ES-I3 (cell line): ENCODE results near the gene NUBPL.
"Not testable (repeated sequence)": the region's sequence is repeated elsewhere in the genome, so short reads cannot be mapped to it uniquely, and the experiment has no call there.

Experiments
- H3K36me3 ChIP-seq: 2 replicates; pipeline ENCODE4 v1.6.1; 2013; ENCODE audit warnings: mild to moderate bottlenecking, low read length, control low read depth, moderate library complexity; ENCODE audit not compliant: insufficient read depth
- H3K4me1 ChIP-seq: 2 replicates; pipeline ENCODE4 v1.6.1; 2013; ENCODE audit warnings: mild to moderate bottlenecking, control low read depth, low read length; ENCODE audit not compliant: insufficient read depth
- H3K9ac ChIP-seq: 2 replicates; pipeline ENCODE4 v1.6.1; 2013; ENCODE audit warnings: low read depth, mild to moderate bottlenecking, low read length, moderate library complexity
- H3K9me3 ChIP-seq: 2 replicates; pipeline ENCODE4 v1.6.1; 2013; ENCODE audit warnings: mild to moderate bottlenecking, low read length, moderate library complexity; ENCODE audit not compliant: control insufficient read depth, insufficient read depth

The NUBPL gene

DNA sequence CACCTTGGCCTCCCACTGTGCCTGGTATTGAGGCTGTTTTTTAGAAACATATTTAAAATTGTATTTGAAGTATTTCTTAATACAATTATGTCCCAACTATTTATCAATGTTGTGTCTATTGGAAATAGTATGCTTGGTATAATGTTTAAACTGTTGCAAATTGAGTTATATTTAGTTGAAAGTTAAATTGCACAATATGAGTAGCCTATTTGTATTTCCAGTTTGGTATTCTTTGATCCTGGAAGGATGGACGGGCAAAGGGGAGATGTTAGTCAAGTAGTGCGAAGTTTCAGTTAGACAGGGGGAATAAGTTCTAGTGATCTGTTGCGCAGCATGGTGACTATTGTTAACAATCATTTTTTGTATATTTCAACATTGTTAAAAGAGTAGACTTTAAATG lies 111.5 kb downstream of the NUBPL start:
- Histone ChIP-seq H3K9ac (no peak overlapping the region), H3K9me3 (no peaks in the 10 kb centered on the region), H3K36me3 (no peaks in the 10 kb centered on the region), H3K4me1 (no peaks in the 10 kb centered on the region)

DNA sequence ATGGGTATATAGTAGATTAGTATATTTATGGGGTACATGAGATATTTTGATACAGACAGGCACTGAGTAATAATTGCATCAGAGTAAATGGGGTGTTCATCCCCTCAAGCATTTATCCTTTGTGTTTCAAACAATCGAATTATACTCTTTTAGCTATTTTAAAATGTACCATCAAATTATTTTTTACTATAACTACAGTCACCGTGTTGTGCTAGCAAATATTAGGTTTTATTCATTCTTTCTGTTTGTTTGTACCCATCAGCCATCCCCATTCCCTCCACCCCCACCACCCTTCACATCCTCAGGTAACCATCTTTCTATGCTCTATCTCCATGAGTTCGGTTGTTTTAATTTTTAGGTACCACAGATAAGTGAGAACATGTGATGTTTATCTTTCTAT lies 115.8 kb downstream of the NUBPL start:
- no peaks in the 10 kb centered on the region for H3K36me3 ChIP-seq

DNA sequence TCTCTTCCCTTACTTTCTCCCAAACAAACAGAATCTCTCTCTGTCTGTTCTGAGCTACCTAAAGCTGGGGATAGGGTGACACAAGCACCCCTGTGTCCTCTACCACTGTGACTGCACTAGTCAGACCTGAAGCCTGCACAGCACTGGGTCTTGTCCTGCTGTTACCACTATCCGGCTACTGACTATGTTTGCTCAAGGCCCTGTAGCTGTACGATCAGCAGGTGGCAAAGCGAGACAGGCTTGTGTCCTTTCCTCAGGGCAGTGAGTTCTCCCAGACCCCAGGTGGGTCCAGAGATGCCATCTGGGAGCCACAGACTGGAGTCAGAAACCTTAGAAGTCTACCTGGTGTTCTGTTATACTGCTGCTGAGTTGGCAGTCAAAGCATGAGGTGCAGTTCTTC lies 116.4 kb downstream of the NUBPL start:
- H3K9me3 ChIP-seq = no peaks in the 10 kb centered on the region
- H3K36me3 ChIP-seq = no peaks in the 10 kb centered on the region
- H3K4me1 ChIP-seq = no peaks in the 10 kb centered on the region
- H3K9ac ChIP-seq = no peak overlapping the region

More for the DNA sequence above, 115.8 kb downstream of the NUBPL start:
- H3K4me1 ChIP-seq = no peaks in the 10 kb centered on the region
- no peaks in the 10 kb centered on the region for H3K9me3 ChIP-seq
- no peak overlapping the region for H3K9ac ChIP-seq

DNA sequence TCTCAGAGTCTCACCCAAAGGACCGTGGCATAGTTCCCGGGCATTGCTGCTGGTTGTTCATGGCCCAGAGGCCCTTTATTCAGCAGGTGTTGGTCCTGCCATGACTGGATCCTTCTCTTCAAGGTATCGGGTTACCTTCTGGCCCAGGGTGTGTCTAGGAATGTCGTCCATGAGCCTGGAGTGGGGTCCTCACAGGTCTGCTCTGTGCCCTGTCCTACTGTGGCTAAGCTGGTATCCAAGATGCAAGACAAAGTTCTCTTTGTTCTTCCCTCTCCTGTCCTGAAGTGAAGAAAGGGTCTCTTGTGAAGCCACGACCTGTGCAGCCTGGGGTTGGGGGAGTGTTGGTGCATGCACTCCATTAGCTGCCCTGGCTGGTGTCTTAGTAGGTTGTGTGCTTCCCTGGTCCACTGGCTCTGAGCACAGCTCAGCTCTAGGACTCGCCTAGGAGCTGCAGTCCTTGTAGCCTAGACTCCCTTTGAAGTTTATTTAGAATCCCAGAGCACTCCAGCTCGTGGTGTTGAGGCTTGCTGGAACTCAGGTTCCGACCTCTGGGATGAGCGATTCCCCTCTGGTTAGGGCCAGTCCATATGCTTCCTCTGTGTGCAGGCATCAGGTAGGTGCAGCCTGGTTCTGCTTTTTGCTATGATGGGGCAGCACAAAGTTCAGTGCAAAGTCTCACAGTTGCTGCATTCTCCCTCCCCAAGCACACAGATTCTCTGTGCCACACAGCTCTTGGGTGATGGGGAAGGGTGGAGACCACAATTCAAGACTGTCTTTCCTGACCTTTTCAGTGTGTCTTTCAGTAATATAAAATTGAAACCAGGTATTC lies 117.4 kb downstream of the NUBPL start:
- Histone ChIP-seq H3K9ac (no peak overlapping the region), H3K4me1 (no peaks in the 10 kb centered on the region), H3K36me3 (no peaks in the 10 kb centered on the region), H3K9me3 (no peaks in the 10 kb centered on the region)

DNA sequence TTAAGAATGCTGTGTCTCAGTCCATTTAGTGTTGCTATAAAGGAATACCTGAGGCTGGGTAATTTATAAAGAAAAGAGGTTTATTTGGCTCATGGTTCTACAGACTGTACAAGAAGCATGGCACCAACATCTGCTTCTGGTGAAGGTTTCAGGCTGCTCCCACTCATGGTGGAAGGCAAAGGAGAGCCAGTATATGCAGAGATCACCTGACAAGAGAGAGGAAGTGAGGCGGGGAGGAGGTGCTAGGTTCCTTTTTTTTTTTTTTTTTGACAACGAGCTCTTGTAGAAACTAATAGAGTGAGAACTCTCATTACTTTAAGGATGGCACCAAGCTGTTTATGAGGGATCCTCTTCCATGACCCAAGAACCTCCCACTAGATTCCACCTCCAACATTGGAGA lies 121.6 kb downstream of the NUBPL start:
- Histone ChIP-seq H3K9me3 (no peaks in the 10 kb centered on the region), H3K4me1 (no peaks in the 10 kb centered on the region), H3K9ac (no peak overlapping the region), H3K36me3 (no peaks in the 10 kb centered on the region)

DNA sequence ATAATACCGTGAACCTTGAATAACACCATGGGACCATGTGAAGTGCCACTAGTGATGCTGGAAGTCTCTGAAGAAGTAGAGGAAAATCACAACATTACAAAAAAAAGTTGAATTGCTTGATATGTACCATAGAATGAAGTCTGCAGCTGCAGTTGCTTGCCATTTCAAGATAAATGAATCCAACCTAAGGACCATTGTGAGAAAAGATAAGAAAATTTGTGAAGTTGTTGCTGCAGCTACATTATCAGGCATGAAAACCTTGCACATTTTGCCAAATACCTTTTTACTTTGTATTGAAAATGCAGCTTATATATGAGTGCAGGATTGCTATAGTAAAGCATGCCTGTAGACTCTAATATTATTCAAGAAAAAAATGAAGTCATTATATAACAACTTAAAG lies 126.5 kb downstream of the NUBPL start:
- no peak overlapping the region for H3K9ac ChIP-seq
- H3K4me1 ChIP-seq = no peaks in the 10 kb centered on the region
- no peaks in the 10 kb centered on the region for H3K9me3 ChIP-seq
- H3K36me3 ChIP-seq = no peaks in the 10 kb centered on the region

DNA sequence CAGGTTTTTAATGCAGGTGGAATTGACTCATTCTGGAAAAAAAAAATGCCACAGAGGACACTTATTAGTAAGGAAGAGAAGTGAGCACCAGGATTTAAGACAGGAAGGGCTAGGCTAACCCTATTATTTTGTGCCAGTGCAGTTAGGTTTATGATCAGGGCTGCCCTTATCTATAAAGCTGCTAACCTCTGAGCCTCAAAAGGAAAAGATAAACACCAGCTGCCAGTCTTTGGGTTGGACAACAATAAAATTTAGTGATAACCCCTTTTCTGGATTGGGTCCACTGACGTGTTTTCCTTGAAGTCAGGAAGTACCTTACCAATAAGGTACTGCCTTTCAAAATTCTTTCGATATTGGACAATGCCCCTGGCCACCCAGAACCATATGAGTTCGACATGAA lies 128.9 kb downstream of the NUBPL start:
- Histone ChIP-seq H3K9me3 (no peaks in the 10 kb centered on the region), H3K4me1 (no peaks in the 10 kb centered on the region), H3K9ac (no peak overlapping the region), H3K36me3 (no peaks in the 10 kb centered on the region)

DNA sequence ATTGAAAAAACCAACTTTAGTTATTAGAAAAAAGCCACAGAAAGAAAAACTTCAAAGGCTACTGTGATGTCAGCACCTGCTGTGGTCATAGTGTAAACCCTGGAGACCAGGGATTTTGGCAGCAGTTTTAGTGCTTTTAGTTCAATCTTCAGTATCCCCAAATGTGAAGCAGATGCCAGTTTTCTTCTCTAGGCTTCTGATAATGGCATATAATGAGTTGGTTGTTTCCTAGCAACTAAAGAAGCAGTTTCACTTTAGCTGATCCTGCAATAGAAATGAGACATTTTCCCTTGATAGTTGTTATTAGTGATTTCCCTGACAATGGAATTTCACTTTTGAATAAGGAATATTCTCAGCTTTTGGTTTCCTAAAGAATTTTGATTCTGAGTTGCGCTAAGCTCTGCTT lies 131.2 kb downstream of the NUBPL start:
- Histone ChIP-seq H3K4me1 (no peaks in the 10 kb centered on the region), H3K9ac (no peak overlapping the region), H3K9me3 (no peaks in the 10 kb centered on the region), H3K36me3 (no peaks in the 10 kb centered on the region)

DNA sequence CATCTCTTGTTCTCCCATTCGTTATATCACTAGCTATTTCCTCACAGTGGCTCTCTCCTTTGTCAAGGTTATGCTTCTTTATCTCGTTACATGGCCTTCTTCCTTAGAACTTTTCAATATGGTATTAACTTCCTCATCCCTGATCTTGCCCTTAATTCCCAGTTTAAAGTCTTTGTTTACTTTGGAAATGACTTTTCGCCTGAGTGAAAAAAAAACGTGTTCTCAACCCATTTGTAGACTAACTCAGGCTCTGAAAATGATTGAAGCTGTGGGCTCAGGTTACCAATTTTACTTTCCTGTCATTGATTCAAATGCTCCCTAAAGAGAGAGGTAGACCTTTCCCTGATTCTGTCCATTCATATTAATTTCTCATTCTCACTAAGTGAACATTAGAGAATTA lies 135.2 kb downstream of the NUBPL start:
- Histone ChIP-seq H3K9me3 (no peaks in the 10 kb centered on the region), H3K4me1 (no peaks in the 10 kb centered on the region), H3K36me3 (no peaks in the 10 kb centered on the region), H3K9ac (no peak overlapping the region)

DNA sequence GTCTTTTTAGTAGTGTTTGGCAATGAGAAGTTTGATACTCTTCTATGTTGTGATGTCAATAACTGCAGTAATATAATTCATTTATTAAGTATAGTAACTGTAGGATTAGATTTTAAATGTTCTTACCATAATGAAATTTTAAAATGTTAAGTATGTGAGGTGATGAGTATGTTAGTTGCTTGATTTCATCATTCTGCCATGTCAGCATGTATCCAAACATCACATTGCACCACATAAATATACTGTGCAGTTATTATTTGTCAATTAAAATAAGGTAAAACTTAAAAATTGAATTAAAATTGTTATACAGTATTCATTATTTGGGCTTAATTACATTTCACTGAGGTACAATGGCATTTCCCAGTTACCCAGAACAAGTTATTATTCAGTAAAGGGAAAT lies 138.6 kb downstream of the NUBPL start:
- H3K36me3 ChIP-seq = no peaks in the 10 kb centered on the region
- no peak overlapping the region for H3K9ac ChIP-seq
- no peaks in the 10 kb centered on the region for H3K9me3 ChIP-seq
- H3K4me1 ChIP-seq = no peaks in the 10 kb centered on the region

DNA sequence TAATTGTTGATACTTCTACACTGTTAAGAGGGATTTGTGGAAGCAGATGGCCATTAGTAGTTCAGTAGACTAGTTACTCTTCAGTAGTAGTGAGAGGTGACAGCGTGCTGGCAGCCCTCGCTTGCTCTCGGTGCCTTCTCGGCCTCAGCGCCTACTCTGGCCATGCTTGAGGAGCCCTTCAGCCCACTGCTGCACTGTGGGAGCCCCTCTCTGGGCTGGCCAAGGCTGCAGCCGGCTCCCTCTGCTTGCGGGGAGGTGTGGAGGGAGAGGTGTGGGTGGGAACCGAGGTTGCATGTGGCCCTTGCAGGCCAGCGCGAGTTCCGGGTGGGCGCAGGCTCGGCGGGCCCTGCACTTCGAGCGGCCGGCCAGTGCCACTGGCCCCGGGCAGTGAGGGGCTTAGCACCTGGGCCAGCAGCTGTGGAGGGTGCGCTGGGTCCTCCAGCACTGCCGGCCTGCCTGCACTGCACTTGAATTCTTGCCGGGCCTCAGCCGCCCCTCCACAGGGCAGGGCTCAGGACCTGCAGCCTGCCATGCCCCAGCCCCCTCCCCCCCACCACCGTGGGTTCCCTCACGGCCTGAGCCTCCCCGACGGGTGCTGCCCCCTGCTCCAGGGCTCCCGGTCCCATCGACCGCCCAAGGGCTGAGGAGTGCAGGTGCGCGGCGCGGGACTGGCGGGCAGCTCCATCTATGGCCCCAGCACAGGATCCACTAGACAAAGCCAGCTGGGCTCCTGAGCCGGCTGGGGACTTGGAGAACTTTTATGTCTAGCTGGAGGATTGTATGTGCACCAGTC lies 139.3 kb downstream of the NUBPL start:
- no peaks in the 10 kb centered on the region for H3K4me1 ChIP-seq
- no peaks in the 10 kb centered on the region for H3K36me3 ChIP-seq
- H3K9ac ChIP-seq = no peak overlapping the region
- no peaks in the 10 kb centered on the region for H3K9me3 ChIP-seq

DNA sequence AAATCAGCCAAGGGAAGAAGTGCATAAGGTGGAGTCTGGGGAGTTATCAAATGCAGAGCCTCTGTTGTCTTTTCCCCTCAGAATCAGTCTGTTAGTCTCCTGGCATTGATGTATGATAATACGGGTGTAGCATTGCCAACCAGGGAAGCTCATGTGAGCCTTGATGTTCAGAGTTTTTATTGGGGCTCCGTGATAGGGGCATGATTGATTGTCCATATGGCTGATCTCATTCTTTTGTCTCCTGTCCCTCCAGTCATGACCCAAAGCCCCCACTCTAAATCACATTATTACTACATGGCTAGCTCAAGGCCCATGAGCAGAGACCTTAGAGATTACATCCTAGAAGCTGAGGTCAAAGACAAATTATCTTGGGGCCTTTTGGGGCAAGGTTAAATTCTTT lies 140.9 kb downstream of the NUBPL start:
- Histone ChIP-seq H3K36me3 (no peaks in the 10 kb centered on the region), H3K9me3 (no peaks in the 10 kb centered on the region), H3K4me1 (no peaks in the 10 kb centered on the region), H3K9ac (no peak overlapping the region)

DNA sequence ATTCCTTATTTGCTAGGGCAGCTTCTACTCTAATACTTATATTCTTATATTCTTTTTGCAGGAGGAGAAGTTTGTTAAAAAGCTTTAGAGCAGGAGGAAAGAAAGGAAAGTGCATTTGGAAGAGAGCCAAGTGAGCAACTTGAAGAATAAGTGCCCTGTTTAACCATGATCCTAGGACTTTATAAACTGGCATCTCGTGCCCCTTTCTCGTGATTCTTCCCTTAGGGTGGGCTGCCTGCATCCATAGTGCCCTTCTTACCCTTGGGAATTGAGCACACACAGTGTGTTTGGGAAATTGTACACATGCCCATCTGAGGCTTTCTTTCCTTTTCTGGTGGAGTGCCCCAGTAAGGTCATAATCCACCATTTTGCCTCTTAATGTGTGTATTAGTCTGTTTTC lies 141.9 kb downstream of the NUBPL start:
- H3K9ac ChIP-seq = no peak overlapping the region
- H3K4me1 ChIP-seq = no peaks in the 10 kb centered on the region
- H3K36me3 ChIP-seq = no peaks in the 10 kb centered on the region
- H3K9me3 ChIP-seq = no peaks in the 10 kb centered on the region

DNA sequence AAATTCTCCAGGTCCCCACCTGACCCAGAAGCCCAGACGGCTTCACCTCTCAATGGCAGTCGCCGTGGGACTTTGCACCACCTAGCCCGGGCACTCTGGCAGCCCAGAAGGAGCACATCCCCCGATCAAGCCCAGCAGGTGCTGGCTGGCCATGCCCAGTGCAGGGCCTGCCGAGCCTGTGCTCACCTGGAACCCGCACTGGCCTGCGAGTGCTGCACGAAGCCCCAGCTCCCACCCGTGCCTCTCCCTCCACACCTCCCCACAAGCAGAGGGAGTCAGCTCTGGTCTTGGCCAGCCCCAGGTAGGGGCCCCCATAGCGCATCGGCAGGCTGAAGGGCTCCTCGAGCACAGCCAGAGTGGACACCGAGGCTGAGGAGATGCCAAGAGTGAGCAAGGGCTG lies 144.5 kb downstream of the NUBPL start:
- H3K9ac ChIP-seq = no peak overlapping the region
- H3K9me3 ChIP-seq = no peaks in the 10 kb centered on the region; the same call in 1 of the 2 replicates
- H3K4me1 ChIP-seq = no peaks in the 10 kb centered on the region
- H3K36me3 ChIP-seq = no peaks in the 10 kb centered on the region

DNA sequence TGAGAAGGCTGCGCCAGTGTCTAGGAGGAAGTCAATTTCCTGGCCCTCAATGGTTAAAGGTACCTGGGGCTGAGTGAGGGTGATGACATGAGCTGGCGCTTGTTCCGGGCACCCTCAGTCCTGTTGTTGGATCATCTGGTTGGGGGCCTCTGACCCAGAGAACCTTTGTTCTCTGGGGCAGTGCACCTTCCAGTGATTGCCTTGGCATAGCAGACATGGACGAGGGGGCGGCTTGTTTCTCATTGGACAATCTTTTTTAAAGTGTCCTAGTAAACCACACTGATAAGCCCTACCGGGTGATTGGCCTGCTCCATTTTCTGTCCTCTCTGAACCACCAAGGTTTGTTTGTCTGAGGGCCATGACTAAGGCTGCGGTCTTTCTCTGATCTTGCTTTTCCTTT lies 147.5 kb downstream of the NUBPL start:
- not testable (repeated sequence) for H3K36me3 ChIP-seq, H3K9ac ChIP-seq, H3K9me3 ChIP-seq, H3K4me1 ChIP-seq
